Subcutaneous adipose tissue (tissue), 4 donors: Measurements from ENCODE around the gene LTBP2. TPM values are rescaled to one million over a fixed set of nuclear protein-coding genes. Genes with fewer than 3 reads are reported as not detected.

Experiments used
- total RNA-seq, 4 donors: library from RNA; depleted of rRNA; stranded (reverse); fragments of >200 nt; gene quantifications; one replicate each; pipeline ENCODE4 v1.1.0, GENCODE V29; 2016
- TF ChIP-seq, protein P1 (sequence below): fragments of 450-650 bp; IDR thresholded peaks from one replicate; pipeline ENCODE4 v1.5.1; 2016; ENCODE audit warnings: low read depth, mild to moderate bottlenecking, control low read depth, antibody characterized with exemption, moderate library complexity

The LTBP2 gene
- total RNA-seq, 4 donors from 2014 or later = 39.6 to 109 (median 64.3) TPM

DNA sequence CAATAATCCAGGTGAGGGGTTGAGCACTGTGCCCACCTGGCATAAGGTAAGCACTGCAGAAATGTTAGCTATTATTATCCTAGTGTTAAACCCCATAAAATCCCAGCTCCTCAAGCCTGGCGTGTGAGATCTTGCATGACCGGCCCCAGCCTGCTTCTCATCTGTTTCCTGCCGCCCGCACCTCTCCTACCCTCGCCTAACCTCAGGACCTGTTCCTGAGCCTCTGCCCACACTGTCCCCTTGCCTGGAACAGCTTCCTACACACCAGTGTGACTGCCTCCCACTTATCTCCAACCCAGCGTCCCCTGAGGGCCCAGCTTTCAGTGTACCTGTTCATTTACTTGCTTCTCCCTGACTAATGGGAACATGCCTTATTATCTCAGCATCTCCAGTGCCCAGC lies 93.8 kb downstream of the LTBP2 start:
- TF ChIP-seq, protein P1, sequence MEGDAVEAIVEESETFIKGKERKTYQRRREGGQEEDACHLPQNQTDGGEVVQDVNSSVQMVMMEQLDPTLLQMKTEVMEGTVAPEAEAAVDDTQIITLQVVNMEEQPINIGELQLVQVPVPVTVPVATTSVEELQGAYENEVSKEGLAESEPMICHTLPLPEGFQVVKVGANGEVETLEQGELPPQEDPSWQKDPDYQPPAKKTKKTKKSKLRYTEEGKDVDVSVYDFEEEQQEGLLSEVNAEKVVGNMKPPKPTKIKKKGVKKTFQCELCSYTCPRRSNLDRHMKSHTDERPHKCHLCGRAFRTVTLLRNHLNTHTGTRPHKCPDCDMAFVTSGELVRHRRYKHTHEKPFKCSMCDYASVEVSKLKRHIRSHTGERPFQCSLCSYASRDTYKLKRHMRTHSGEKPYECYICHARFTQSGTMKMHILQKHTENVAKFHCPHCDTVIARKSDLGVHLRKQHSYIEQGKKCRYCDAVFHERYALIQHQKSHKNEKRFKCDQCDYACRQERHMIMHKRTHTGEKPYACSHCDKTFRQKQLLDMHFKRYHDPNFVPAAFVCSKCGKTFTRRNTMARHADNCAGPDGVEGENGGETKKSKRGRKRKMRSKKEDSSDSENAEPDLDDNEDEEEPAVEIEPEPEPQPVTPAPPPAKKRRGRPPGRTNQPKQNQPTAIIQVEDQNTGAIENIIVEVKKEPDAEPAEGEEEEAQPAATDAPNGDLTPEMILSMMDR = no peak

DNA sequence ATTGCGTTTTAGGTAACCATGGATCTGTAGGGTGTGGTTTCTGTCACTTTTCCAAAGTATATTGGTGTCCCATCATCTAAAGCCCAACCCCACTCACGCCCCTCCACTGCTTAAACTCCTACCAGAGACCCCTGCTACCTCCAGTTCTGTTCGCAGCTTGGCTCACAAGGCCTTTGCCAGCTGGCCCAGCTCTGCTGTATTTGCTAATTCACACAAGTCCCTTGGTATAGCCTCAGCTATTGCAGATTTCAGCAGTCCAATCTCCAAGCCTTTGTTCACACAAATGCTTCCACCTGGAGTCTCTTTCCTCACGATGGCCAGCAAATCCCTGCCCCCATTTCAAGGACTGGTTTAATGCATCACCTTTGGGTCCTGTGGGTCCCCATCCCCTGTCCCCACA lies 94.3 kb downstream of the LTBP2 start:
- TF ChIP-seq, protein P1 = no peak

DNA sequence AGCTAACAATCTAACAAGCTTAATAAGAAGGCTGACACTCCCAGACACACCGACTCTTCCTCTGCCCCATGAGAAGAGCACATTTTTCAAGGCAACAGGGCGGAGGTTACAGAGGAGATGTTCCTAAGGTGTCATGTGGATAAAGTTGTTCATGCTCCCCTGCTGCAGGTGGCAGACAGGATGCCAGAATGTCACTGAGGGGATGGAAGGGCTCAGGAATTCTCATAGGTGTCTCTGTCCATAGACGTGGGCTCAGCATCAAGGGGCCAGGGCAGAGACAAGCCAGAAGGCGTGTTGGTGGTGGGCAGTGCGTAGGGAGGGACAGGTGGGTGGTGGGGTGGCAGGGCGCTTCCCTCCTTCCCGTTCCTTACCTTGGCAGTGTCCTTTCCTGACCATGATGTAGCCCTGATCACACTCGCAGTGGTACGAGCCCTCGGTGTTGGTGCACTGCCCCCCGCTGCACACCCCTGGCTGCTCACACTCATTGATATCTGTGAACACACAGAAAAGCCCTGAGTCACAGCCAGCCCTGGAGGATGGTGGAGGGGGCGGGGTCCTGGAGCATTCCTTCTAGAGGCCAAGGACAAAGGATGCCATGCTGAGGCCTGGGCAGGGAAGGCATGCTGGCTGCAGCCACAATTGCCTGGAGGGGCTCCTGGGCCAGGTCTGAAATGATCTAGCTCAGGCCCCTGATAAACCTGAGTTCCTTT lies 95.4 kb downstream of the LTBP2 start:
- TF ChIP-seq, protein P1 = no peak

DNA sequence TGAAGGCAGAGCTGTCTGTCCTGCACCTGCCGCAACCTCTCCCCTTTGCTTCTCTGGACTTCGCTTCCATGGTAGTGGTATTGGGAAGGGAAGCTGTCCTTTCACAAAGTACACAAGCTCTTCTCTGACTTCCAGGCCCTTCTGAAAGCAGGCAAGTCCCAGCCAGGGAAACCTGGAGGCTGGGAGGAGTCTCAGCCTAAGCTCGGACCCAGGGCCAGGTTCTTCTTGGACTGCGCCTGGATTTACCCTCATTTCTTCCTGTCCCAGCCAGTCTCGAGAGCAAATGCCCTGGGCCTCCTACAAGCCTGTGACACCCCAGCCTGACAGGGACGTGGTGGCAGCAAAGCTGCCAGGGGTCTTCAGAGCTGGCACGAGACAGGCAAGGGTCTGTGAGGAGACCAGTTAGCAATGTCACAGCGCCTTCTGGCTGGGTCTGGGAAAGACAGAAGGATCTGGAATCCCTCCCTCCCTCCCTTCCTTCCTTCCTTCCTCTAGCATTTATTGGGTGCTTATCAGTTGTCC lies 96.1 kb downstream of the LTBP2 start:
- TF ChIP-seq, protein P1 = no peak

DNA sequence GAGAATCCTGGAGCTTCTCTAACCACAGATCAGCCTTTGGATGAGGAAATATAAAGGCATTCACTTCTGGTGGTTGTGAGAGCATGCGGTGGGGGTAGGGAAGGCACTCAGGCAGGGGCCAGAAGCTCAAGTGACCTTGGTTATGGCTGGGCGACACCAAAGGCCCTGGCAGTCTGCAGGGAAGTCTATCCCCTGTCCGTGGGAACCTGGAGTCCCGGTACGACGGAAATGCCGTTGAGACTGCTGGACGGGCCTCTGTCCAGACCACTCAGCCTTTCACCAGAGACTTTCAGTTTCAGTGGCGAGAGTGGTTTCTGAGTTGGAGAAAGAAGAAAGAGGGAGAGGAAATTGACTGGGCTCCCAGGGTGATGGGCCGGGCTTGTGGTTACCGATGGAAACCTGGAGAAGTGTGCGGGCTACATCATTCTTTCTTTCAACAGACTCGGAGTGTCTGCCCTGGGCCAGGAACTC lies 97.5 kb downstream of the LTBP2 start:
- TF ChIP-seq, protein P1 = no peak

DNA sequence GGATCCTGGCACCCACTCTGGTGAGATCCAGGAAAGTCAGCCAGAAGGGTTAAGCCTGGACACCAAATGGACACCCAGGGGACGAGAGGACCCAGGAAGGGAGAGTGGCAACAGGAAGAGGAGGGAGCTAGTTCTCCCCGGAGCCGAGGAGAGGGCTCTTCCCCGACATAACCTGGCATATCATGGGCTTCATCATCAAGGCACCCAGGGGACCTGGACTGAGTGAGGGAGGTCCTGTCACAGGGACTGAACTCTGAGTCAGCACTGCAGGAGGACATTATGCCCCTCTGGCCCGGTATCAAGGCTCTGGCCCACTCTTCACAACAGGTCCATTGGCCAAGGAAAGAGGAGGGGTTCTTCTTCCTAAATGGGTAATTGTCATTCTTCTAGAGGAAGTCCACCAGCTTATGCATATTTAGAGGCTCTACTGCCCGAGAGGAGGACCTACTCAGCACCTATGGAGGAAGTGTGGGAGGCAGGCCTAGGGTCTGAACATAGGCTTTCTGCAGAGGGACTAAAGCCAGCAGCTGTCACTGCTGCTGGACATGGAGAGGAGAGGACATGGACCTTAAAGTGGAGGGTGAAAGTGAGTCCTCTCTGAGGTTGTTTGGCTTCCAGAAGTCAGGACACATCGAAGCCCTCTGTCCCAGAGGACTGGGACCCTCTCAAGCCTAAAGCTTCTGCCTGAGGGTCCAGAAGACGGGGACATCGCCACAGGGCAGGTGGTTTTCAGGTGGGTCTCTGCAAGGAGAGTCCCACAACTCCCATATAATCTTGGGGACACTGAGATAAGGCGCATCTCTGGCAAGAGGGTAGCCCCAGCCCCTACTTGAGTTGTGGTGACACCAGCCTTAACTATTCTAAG lies 99.8 kb downstream of the LTBP2 start:
- TF ChIP-seq, protein P1 = no peak

DNA sequence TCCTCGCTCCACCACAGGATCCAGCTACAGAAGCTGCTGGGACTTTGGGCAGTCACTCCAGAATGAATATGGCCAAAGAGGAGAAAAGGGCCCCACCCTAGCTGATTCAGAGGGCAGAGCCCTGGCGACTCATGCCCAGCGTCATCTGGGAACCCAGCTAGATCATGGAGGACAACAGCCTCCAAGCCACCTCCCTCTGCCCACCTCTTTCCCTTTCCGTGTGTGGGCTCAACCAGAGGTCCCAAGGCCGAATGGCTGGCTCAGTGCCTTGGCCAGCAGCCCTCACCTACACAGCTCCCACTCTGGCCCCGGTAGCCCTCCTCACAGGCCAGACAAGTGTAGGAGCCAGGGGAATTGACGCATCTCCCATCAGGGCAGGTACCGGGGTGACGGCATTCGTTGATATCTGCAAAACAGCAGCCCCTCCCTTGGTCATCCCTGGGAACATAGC lies 101.1 kb downstream of the LTBP2 start:
- TF ChIP-seq, protein P1 = no peak
